GM18507 (cell line): ENCODE measurements around the gene B9D2.

Source experiments
- DNase-seq: peaks from one replicate; pipeline ENCODE4 v3.0.0; 2011; ENCODE audit warnings: low read depth; ENCODE audit not compliant: insufficient read length; ENCODE audit errors: extremely low spot score
- FAIRE-seq: peaks from 2 replicates; lab custom pipeline; 2011; peaks lifted over from hg19 to GRCh38; lab: Jason Lieb, UNC

B9D2 gene

DNA sequence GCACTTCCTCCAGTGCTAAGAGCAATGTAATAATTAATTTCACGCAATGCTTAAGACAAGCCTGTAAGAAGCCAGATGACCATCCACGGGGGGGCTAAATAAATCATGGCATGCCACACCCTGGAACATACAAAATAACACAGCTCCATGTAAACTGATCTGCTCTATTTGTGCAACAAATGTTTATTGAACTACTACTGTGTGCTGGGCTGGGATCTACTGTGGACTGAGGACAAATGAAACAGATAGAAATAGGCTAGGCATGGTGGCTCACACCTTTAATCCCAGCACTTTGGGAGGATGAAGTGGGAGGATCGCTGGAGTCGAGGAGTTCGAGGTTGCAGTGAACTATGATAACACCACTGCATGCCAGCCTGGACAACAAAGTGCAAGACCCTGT lies 31.5 kb downstream of the B9D2 start:
- FAIRE-seq (no peak), DNase-seq (no peak)

DNA sequence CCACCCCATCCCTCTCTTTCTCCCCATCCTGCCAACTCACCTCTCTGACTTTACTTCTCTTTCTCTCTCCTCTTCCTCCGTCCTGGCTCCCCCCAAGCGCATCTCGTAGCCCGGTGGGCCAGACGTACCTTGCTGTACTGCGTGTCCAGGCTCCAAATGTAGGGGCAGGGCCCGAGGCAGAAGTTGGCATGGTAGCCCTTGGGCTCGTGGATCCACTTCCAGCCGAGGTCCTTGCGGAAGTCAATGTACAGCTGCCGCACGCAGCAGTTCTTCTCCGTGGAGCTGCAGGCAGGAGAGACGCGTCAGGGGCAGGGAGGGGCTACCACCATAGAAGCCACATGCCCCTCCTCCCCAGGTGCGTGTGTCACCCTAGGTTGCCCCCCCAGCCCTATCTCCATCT lies 31.9 kb downstream of the B9D2 start:
- FAIRE-seq = no peak
- DNase-seq = no peak

DNA sequence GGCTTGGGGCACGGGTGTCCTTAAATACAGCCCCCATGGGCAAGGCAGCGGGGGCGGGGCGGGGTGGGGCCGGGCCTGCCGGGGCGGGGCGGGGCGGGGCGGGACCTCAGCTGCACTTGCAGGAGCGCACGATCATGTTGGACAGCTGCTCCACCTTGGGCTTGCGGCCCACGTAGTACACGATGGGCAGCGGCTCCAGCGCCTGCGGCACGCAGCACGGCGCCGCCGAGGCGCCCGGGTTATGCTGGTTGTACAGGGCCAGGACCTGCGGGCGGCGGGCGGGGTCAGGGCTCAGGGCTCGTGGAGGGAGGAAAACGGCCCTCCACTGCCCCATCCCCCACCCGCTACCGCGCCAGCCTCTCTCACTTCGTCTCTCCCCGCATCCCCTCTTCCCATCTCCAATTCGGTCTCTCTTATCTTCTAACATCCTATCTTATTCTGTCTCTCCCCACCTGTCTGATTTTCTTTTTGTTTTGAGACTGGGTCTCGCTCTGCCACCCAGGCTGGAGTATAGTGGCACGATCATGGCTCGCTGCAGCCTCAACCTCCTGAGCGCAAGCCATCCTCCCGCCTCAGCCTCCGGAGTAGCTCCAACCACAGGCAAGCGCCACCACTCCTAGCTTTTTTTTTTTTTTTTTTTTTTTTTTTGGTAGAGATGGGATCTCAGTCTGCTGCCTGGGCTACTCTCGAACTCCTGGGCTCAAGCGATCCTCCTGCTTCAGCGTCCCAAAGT lies 32.8 kb downstream of the B9D2 start:
- no peak for FAIRE-seq

DNA sequence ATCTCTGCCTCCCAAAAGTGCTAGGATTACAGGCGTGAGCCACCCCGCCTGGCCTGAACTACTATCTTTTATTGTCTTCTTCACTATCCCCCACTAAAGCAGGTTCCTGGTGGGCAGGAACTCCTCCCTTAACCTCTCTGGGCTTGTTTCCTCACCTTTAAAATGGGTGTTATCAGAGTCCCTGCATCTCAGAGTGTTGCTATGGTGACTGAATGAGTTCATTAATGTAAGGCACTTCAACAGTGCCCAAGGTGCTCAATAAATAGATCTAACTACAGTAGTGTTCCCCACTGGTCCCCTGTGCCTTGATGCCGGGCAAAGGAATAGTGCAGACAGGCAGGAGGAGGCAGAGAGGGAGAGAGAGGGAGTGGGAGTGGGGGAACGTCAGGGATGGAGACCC lies 33.5 kb downstream of the B9D2 start:
- FAIRE-seq = no peak

More for the DNA sequence above, 32.8 kb downstream of the B9D2 start:
- no peak for DNase-seq

DNA sequence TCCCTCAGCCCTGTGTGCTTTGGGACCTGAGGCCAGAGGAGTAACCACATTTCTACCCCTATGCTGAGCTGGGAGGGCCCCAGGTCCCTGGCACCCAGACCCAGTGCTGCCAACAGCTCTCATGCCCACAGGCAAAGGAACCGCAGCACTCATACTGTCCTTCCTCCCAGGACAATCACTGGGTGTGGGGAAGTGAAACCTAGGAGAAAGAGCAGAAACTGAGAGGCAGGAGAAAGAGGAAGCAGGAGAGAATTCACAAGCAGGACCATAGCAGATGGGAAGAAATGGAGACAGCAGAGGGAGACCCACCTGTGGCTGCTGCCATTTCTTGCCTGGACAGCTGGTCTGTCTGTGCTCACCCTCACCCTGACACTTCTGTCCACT lies 35.1 kb downstream of the B9D2 start:
- FAIRE-seq = no peak

More for the DNA sequence above, 33.5 kb downstream of the B9D2 start:
- no peak for DNase-seq

DNA sequence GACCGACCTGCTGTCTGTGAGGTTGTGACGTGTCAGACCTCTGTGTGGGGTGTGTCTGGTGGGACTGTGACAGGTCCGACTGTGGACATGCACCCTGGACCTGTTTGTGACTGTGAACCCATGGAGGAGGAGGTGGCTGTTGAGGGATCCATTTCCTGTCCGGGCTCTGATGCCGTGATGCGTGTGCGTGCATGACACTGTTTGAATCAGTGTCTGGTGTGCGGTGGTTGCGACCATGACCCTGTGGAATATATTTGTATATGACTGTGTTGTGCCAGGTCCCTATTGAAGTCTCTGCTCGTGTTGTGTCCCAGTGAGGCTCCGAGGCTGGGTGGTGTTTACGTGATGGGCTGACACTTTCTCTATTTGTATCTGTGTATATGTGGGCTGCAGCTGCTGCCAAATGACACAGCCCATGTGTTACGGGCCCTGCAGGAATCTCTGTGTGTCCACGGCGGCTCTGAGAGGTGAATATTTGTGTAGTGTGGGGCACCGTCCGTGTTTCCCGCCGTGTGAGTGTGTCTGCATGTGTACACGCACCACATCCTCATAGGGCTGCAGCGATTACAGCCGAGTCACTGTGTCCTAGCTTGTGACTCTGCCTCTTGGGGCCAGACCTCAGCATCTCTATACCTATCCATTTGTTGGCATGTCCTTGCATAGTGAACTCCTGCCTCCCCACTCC lies 35.6 kb downstream of the B9D2 start:
- no peak for DNase-seq
- FAIRE-seq = peak; percentile 64

More for the DNA sequence above, 35.1 kb downstream of the B9D2 start:
- DNase-seq = no peak

DNA sequence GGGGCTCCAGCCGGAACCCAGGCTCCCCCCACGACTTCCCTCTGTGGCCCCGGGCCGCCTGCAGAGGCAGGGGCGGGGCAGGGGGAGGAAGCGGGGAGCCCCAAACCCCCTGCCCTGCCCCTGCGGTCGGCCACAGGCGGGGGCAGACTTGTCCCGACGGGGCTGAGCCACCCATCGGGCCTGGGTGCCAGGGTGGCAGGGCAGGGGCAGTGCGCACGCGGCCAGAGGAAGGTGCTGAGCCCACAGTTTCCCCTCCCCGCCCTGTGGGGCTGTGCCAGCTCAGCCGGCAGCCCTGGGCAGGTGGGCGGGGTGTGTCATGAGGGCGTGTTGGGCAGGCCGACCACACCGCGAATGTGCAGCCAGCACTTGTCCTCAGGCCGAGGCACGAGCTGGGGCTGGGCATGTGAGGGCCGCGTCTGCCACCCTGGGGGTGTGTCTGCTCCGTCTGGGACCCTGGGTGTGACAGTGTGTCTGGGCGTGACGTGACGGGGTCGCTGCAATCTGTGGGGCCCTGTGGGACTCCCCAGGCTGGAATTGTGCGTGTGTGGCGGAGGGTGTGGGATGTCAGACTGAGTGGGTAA lies 36.3 kb downstream of the B9D2 start:
- DNase-seq (peak; percentile 80), FAIRE-seq (peak; percentile 79)

DNA sequence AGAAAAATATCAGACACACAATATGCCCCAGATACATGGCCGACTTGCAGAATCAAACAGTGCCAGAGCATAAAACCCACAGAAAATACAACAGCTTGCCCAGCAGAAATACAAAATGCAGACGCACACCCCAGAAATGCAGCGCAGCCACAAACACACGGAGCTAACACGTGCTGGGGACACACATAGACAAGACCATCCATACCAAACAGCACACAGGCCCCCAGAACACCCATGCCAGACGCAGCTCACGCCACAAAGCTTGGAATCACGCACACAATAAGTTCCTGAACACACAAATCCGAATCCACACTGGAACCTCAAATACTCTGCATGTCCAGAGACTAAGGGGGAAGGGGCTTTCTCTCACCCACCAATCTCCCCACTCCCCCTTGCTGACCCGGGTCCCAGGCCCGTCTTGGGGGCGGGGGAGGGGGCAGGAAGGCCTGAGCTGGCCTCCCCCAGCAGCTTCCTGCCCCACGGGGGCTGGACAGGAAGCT lies 36.8 kb downstream of the B9D2 start:
- no peak for FAIRE-seq
- no peak for DNase-seq

DNA sequence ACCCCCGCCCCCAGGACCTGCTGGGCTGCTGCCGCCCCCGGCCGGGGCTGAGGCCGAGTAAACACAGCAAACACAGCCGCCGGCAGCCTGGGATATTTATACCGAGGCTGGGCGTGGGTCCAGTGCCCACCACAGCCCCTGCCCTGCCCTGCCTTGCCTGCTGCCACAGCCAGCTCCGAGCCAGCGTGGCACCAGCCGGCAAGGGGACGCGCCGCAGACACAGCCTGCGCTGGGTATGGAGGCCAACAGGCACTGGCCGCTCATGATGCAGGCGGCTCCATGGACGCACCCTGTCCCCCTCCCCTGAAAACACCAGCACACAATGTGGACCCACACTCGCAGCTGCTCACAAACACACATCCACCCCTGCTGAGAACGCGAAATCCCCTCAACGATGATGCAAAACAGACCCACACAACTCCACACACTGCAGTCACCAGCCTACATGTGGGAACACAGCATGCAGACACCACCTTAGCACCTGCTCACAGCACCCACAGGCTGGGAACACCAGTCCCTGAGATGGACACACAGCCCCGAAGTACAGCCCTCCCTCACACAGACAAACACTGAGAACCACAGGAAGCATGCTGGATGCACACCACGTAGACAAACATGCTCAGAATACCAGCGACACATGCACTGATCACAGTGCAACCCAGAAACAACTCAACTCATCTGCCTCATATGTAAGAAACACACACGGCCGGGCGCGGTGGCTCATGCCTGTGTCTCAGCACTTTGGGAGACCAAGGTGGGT lies 37.8 kb downstream of the B9D2 start:
- peak; percentile 86 for FAIRE-seq
- DNase-seq = peak; percentile 50

DNA sequence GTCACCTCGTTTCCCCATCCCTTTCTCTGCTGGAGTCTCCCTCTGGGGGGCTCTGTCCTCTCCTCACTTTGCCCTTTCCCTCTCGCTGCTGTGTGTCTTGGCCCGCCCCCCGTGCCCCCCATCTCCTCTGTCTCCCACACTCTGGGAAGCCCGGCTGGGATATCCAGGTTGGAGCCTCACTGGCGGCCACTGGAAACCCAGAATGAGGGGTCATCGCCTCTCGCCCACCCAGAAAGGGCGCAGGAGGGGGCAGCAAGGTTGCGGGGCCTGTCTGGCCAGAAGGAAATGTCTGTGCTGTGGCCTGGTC lies 38.4 kb downstream of the B9D2 start:
- FAIRE-seq (no peak), DNase-seq (no peak)

DNA sequence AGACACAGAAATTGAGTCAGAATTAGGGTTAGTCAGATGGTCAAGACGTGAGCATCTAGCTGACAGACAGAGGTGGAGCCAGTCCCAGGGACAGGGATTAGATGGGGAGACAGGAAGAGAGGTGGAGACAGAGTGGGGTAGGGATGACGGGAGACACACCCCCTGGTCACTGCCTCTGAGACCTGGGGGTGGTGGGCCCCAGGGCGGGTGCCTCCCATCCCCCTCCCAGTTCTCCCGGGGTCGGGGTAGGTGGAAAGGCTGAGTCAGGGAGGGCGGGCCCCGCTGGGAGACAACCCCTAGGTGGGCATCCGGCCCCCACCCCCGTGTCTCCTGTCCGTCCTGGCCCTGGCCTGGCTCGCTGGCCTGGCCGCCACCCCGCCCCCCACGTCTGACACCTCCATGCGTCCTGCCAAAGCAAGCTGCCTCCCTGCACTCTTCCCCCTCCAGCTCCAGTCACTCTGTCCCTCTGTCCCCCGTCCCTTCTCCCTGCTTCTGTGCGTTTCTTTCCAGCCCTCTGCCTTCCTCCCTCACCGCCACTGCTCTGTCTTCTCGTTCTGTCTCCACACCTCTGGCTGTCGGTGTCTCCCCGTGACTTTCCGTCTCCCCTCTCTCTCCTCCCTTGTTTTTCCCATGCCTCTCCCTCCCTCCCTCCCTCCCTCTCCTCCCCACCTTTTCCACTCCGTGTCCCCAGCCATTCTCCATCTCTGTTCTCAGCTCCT lies 38.9 kb downstream of the B9D2 start:
- FAIRE-seq = no peak
- no peak for DNase-seq

DNA sequence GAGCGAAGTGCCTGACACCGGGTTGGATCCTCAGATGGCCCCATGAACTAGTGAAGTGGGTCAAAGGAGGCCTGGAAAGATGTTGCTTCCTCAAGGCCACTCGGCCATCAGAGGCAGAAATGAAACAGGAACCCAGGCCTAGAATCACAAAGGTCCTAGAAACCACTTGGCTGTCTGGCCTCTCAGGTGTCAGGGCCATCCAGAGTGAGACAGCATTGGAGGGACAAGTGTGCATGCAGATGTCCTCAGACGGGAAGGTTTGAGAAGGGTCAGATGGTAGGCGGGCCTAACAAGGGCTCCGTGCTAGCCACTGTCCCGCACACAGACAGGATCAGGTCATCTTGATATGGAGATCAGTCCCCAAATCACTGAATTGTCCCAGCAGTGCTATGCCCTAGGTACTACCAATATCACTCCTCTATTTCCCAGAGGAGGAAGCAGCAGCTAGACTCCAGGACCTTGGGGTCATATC lies 39.7 kb downstream of the B9D2 start:
- FAIRE-seq (no peak), DNase-seq (no peak)

DNA sequence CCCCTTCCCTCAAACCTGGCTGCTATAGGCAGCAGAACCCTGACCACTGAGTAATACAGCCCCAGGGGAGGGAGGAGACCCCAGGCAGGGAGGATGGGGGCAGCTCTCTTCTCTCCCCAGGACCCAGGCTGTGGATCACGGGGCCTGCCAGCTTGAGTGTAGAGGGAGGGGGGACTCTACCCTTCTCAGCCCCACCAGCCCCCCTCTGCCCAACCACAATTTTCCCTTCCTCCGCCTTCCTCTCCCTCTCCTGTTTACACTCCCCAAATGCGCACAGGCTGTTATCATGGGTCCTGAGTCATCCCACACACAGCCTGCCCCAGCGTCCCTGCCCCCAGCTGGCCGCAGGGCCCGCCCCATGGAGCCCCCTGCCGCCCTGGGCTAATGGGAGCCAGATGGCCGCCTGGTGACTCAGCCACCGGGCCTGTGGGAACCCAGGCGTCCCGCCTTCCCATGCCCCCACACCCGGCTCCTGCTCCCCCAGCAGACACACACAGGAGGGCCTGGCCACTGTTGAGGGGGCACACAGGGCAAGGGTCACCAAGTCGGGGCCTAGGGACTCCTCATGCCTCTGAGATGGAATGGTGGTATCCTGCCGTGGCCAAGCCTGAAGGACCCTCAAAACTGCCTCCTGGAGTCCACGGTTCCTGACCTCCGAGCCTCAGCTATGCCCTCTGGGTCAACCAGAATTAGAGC lies 40.4 kb downstream of the B9D2 start:
- DNase-seq (no peak), FAIRE-seq (no peak)

DNA sequence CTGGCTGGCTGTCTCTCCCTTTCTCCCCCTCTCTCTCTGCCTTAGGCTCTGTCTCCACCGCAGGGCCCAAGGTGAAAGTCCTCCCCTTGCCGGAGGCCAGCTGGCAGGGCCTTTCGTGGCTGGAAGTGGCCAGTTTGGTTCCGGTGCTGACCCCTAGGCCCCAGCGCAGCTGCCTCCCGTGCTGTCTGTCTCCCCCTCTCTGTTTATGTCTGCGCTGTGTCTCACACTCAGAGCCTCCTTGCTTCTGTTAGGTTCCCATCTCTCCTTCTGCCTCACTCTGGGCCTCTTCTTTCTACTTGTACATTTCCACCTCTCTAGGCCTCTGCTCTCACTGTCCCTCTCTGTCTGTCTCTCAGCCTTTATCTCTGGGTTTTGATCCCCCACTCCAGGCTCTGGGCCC lies 40.9 kb downstream of the B9D2 start:
- DNase-seq = no peak
- no peak for FAIRE-seq

DNA sequence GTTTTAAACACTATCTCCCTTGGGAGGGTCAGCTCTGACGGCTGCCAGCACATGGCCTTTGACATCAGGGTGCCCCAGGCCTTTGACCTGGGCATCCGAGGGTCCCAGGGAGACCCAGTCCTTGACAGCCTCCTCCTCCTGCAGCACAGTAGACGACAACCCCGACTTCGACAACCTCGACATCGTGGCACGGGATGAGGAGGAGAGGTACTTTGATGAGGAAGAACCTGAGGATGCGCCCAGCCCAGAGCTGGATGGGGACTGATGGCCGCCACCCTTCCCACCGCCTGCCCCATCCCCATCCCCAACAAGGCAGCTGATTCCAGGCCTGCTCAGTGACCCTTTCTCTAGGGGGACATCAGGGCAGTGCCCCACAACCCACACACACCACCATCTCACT lies 41.5 kb downstream of the B9D2 start:
- DNase-seq (no peak), FAIRE-seq (no peak)

DNA sequence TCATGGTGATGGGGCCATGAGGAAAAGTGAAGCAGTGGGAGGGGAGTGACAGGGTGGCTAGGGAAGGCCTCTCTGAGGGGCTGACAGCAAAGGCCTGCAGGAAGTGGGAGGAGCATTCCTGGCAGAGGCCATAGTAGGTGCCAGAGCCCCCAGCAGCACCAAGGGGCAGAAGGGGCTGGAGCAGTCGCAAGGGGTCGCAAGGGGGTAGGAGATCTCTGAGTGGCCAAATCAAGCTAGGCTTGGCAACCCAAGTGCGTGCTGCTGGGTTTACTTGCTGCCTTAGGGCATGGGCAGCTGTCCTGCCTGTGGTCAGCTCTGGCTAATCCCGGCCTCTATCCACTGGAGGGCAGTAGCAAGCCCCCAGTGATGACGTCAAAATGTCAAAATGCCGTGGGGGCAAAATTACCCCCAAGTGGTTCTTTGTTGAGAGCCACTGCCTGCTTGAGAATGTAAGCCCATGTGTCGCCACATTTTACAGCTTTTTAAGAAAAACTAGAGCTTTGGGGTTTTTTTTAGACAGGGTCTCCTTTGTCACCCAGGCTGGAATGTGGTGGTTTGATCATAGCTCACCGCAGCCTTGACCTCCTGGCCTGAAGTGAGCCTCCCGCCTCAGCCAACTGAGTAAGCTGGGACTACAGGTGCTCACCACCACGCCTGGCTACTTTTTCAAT lies 42.2 kb downstream of the B9D2 start:
- FAIRE-seq = peak; percentile 62
- DNase-seq = no peak

DNA sequence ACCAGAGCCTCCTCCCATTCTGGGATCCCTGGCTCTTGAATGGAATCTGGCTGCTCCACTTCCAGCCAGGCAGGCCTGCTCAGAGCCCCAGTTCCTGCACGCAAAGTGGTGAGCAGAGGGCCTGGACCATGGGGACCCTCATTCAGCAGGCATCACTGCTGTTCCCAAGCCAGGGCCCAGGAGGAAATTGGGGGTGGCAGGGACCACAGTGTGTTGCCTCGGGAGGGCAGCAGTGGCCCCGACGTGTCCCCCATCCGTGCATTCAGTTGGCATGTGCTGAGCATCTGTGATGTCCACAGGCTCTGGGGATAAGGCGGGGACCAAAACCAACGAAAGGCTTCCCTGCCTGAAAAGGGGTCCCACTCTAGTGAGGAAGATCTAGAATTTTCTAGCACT lies 42.7 kb downstream of the B9D2 start:
- FAIRE-seq = no peak
- DNase-seq = no peak

DNA sequence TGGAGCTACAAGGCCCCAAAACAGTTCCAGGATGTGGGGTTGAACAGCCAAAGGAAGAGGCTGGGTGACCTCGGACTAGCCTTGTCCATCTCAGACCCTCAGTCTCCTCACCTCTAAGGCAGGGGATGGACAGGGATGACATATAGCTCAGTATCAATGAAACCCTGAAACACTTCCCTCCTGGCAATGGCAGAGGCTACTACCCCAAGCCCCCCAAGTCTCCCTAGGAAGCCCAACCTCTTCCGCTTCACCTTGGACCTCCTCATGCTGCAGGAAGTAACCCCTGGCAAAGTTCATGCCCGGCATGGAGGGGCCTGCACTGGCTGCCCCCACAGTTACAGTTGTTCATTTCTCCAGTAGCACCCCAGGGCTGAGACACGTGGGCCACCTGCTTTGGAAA lies 43.4 kb downstream of the B9D2 start:
- FAIRE-seq = no peak

DNA sequence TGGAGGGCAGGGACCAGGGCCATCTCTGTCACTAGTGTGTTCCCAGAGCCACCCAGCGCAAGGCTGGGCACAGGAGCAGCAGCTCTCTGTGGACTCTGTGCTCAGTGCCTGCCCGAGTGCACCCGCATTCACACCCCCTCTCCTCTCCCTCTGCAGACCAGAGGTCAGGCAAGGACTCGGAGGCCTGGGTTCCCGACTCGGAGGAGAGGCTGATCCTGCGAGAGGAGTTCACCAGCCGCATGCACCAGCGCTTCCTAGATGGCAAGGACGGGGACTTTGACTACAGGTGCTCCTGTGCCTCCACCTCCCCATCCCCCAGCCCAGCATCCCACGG lies 43.8 kb downstream of the B9D2 start:
- DNase-seq (no peak), FAIRE-seq (no peak)

More for the DNA sequence above, 43.4 kb downstream of the B9D2 start:
- no peak for DNase-seq
